ENCODE measurements around the gene ZKSCAN1. TPM values are rescaled to one million over a fixed set of nuclear protein-coding genes. Genes with fewer than 3 reads are reported as not detected.

ZKSCAN1 gene
- total RNA-seq, 1 experiment from 2014 or later = 61.2 TPM

- TF ChIP-seq ZFX (IDR thresholded peaks at IDR 0.05) (no peak), MAX (IDR thresholded peaks at IDR 0.05) (no peak), YY1 (IDR thresholded peaks at IDR 0.05; ENCODE audit: extremely low read depth, insufficient replicate concordance, low read depth, low read length) (no peak), EGR1 (IDR thresholded peaks at IDR 0.05; ENCODE audit: low read depth) (no peak), ZNF274 (IDR thresholded peaks at IDR 0.05; ENCODE audit: low read depth, low read length) (no peak)
- TF ChIP-seq, protein P1, sequence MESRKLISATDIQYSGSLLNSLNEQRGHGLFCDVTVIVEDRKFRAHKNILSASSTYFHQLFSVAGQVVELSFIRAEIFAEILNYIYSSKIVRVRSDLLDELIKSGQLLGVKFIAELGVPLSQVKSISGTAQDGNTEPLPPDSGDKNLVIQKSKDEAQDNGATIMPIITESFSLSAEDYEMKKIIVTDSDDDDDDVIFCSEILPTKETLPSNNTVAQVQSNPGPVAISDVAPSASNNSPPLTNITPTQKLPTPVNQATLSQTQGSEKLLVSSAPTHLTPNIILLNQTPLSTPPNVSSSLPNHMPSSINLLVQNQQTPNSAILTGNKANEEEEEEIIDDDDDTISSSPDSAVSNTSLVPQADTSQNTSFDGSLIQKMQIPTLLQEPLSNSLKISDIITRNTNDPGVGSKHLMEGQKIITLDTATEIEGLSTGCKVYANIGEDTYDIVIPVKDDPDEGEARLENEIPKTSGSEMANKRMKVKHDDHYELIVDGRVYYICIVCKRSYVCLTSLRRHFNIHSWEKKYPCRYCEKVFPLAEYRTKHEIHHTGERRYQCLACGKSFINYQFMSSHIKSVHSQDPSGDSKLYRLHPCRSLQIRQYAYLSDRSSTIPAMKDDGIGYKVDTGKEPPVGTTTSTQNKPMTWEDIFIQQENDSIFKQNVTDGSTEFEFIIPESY (IDR thresholded peaks at IDR 0.05; ENCODE audit: extremely low read depth, insufficient replicate concordance, low read length) = no peak
Observed at GRCh38 chr7:100090527-100091410, 75.4 kb downstream of the ZKSCAN1 start (continued).

Other genes with a start within 250 kb of the ZKSCAN1 start
- 0.25 TPM for gene CYP3A4, start 231.4 kb upstream of the ZKSCAN1 start, total RNA-seq (2021; ENCODE audit: unreplicated experiment)
- gene CYP3A43, start 187.6 kb upstream of the ZKSCAN1 start, total RNA-seq (2021; ENCODE audit: unreplicated experiment) = not detected
- gene OR2AE1, start 138.6 kb upstream of the ZKSCAN1 start, total RNA-seq (2021; ENCODE audit: unreplicated experiment) = not detected
- 25.1 TPM for gene TRIM4, start 96.1 kb upstream of the ZKSCAN1 start, total RNA-seq (2021; ENCODE audit: unreplicated experiment)
- 0.76 TPM for gene GJC3, start 86.0 kb upstream of the ZKSCAN1 start, total RNA-seq (2021; ENCODE audit: unreplicated experiment)
- gene AZGP1, start 39.6 kb upstream of the ZKSCAN1 start, total RNA-seq (2021; ENCODE audit: unreplicated experiment) = 1.1 TPM
- 10.3 TPM for gene ZSCAN21, start 34.2 kb downstream of the ZKSCAN1 start, total RNA-seq (2021; ENCODE audit: unreplicated experiment)
- 28.2 TPM for gene ZNF3, start 66.1 kb downstream of the ZKSCAN1 start, total RNA-seq (2021; ENCODE audit: unreplicated experiment)
- gene COPS6, start 73.4 kb downstream of the ZKSCAN1 start, total RNA-seq (2021; ENCODE audit: unreplicated experiment) = 126 TPM
- 387 TPM for gene MCM7, start 85.8 kb downstream of the ZKSCAN1 start, total RNA-seq (2021; ENCODE audit: unreplicated experiment)
- 20.0 TPM for gene AP4M1, start 86.0 kb downstream of the ZKSCAN1 start, total RNA-seq (2021; ENCODE audit: unreplicated experiment)
- 67.4 TPM for gene TAF6, start 103.8 kb downstream of the ZKSCAN1 start, total RNA-seq (2021; ENCODE audit: unreplicated experiment)
- gene CNPY4, start 104.0 kb downstream of the ZKSCAN1 start, total RNA-seq (2021; ENCODE audit: unreplicated experiment) = 2.6 TPM
- 2.0 TPM for gene MBLAC1, start 111.4 kb downstream of the ZKSCAN1 start, total RNA-seq (2021; ENCODE audit: unreplicated experiment)
- 152 TPM for gene LAMTOR4, start 133.3 kb downstream of the ZKSCAN1 start, total RNA-seq (2021; ENCODE audit: unreplicated experiment)
- 23.2 TPM for gene TRAPPC14, start 143.1 kb downstream of the ZKSCAN1 start, total RNA-seq (2021; ENCODE audit: unreplicated experiment)
- 3.3 TPM for gene GAL3ST4, start 153.0 kb downstream of the ZKSCAN1 start, total RNA-seq (2021; ENCODE audit: unreplicated experiment)
- gene GPC2, start 161.8 kb downstream of the ZKSCAN1 start, total RNA-seq (2021; ENCODE audit: unreplicated experiment) = 17.9 TPM
- 1.2 TPM for gene STAG3, start 162.3 kb downstream of the ZKSCAN1 start, total RNA-seq (2021; ENCODE audit: unreplicated experiment)
- gene PVRIG, start 204.4 kb downstream of the ZKSCAN1 start, total RNA-seq (2021; ENCODE audit: unreplicated experiment) = 0.30 TPM